Lower lobe of right lung (tissue), 2 donors: ENCODE data around the gene SCRN1. TPM values are rescaled to one million over a fixed set of nuclear protein-coding genes. Genes with fewer than 3 reads are reported as not detected.

Source experiments
- ATAC-seq, 2 donors: fragments of 200-7000 bp; cut with Tn5 transposase; one replicate each; pipeline ENCODE4 v1.9.1; 2020 to 2022; ENCODE audit warnings: mild to moderate bottlenecking in 2 of 2, moderate library complexity in 2 of 2
- DNase-seq: peaks from one replicate; pipeline ENCODE4 v3.0.0-alpha.2; 2020
- H3K27ac ChIP-seq: fragments of 200-600 bp; one replicate; pipeline ENCODE4 v1.8.0; 2022
- H3K27me3 ChIP-seq: fragments of 200-600 bp; one replicate; pipeline ENCODE4 v1.8.0; 2022; ENCODE audit warnings: low read depth
- H3K36me3 ChIP-seq: fragments of 200-600 bp; one replicate; pipeline ENCODE4 v1.8.0; 2022; ENCODE audit warnings: mild to moderate bottlenecking
- H3K4me1 ChIP-seq: fragments of 200-600 bp; one replicate; pipeline ENCODE4 v1.8.0; 2022
- H3K4me3 ChIP-seq: fragments of 200-600 bp; one replicate; pipeline ENCODE4 v1.8.0; 2022; ENCODE audit warnings: mild to moderate bottlenecking
- H3K9me3 ChIP-seq: fragments of 200-600 bp; one replicate; pipeline ENCODE4 v1.8.0; 2022
- CTCF ChIP-seq: fragments of 200-600 bp; IDR thresholded peaks from one replicate; pipeline ENCODE4 v1.8.0; 2022; ENCODE audit warnings: antibody characterized with exemption, mild to moderate bottlenecking
- intact Hi-C: fragments of 100-400 bp; cut with DNase I; formaldehyde crosslinking; loops from one replicate; pipeline ENCODE4 v1.11.0; 2022
- total RNA-seq: library from RNA; stranded (reverse); fragmentation: NEBNext Ultra II Directional; extraction: Animal tissue kit (Norgen Biotek cat#: 25700); gene quantifications from one replicate; pipeline ENCODE4 v1.2.1, GENCODE V29; 2021
- donor health status: DM: no; HTN: yes; CAD: no; lungs with severe emphysema.

SCRN1 gene
- total RNA-seq, 1 donor from 2014 or later: 28.2 TPM

GRCh38 chr7:29977886-29978651 lies 11.5 kb downstream of the SCRN1 start:
- Histone ChIP-seq H3K9me3 (no peaks in the 10 kb centered on the region), H3K36me3 (no peaks in the 10 kb centered on the region), H3K4me1 (peaks cover 7% of the 10 kb centered on the region), H3K4me3 (no peak overlapping the region), H3K27me3 (no peaks in the 10 kb centered on the region), H3K27ac (no peak overlapping the region)
- DNase-seq (no peak), ATAC-seq (no peak)
- intact Hi-C loops: no loop called here
- no peak for TF ChIP-seq CTCF

GRCh38 chr7:29976673-29977415 lies 12.8 kb downstream of the SCRN1 start:
- intact Hi-C loops: no loop called here
- Histone ChIP-seq H3K27me3 (no peaks in the 10 kb centered on the region), H3K4me3 (no peak overlapping the region), H3K4me1 (peaks cover 10% of the 10 kb centered on the region), H3K36me3 (no peaks in the 10 kb centered on the region), H3K9me3 (no peaks in the 10 kb centered on the region), H3K27ac (peak overlapping the region; percentile 25)
- DNase-seq: no peak
- ATAC-seq: peak in 1 of 2 donors; percentile 38
- no peak for TF ChIP-seq CTCF

- intact Hi-C loops: no loop called here
- no peak for TF ChIP-seq CTCF
- Histone ChIP-seq H3K9me3 (no peaks in the 10 kb centered on the region), H3K27me3 (no peaks in the 10 kb centered on the region), H3K4me3 (peak overlapping the region; percentile 16), H3K36me3 (no peaks in the 10 kb centered on the region), H3K4me1 (peaks cover 12% of the 10 kb centered on the region), H3K27ac (peak overlapping the region; percentile 25)
- DNase-seq (no peak), ATAC-seq (peak; percentile 42 to 47)
Observed at GRCh38 chr7:29976266-29976665, 13.3 kb downstream of the SCRN1 start.

- intact Hi-C loops: no loop called here
- no peaks in the 10 kb centered on the region for H3K27me3 ChIP-seq
- ATAC-seq: no peak
- no peaks in the 10 kb centered on the region for H3K9me3 ChIP-seq
- H3K36me3 ChIP-seq: no peaks in the 10 kb centered on the region
- no peak for DNase-seq
- no peak overlapping the region for H3K27ac ChIP-seq
- no peak for TF ChIP-seq CTCF
- no peak overlapping the region for H3K4me3 ChIP-seq
- H3K4me1 ChIP-seq: peaks cover 12% of the 10 kb centered on the region
Observed at GRCh38 chr7:29975561-29975960, 14.0 kb downstream of the SCRN1 start.

- Histone ChIP-seq H3K9me3 (no peaks in the 10 kb centered on the region), H3K27me3 (no peaks in the 10 kb centered on the region), H3K4me3 (no peak overlapping the region), H3K27ac (no peak overlapping the region), H3K36me3 (no peaks in the 10 kb centered on the region), H3K4me1 (peaks cover 12% of the 10 kb centered on the region)
- DNase-seq: no peak
- no peak for TF ChIP-seq CTCF
- intact Hi-C loops: no loop called here
- no peak for ATAC-seq
Observed at GRCh38 chr7:29974286-29974685, 15.3 kb downstream of the SCRN1 start.
